Measurements from ENCODE around the gene ELAVL3. TPM values are rescaled to one million over a fixed set of nuclear protein-coding genes. Genes with fewer than 3 reads are reported as not detected.

Gene ELAVL3
- total and polyA plus RNA-seq, 2 experiments from 2014 or later = not detected

DNA sequence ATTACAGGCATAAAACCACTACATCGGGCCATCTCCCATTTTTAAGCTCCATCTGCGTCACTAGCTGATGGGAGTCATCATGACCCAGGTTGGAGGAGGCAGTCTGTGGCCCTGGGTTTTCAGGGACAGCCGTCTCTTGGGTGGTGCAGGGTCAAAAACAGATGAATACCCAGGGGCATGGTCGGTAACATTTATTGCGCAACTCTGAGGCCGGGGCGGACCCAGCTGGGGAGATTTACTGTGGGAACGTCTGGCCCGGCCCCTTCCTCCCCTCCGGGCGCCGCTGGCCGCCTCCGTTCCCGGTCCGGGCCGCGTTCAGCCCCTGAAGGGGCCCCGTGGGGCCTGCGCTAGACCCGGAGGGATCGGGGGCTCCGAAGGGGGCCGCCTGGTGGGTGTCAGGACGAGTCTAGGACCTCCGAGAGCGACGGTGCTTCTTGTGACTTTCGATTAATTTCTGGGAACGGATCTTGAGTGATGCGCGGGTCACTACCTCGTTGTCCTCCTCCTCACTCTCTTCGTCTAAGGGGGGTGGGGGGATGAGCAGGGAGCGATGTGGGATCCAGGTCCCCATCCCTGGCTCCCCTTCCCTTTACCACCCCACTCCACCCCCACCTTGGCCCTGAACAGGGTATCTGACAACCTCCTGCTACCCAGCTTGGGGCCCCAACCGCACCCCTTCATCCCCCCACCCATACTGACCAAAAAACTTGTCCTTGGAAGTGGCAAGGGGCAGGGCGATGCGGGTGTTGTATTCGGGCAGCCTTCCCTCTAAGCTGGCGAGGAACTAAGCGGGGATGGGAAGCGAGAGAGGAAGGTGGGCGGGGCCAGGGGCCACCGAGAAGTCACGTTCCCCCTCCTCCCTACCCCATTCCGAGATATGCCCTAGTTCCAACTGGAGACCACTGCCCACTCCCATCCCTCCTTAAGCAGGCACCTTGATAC lies 60.1 kb downstream of the ELAVL3 start:
- no peaks in the 10 kb centered on the region; the same call in 1 of the 2 replicates for H3K27me3 ChIP-seq (replicated peaks; ENCODE audit: insufficient read depth)
- no peaks in the 10 kb centered on the region for H3K9me3 ChIP-seq (ENCODE audit: low read depth)
- H3K4me2 ChIP-seq (ENCODE audit: unreplicated experiment) = peak overlapping the region; percentile 55
- H3K4me1 ChIP-seq (ENCODE audit: insufficient read depth) = no peaks in the 10 kb centered on the region
- H3K36me3 ChIP-seq (ENCODE audit: low read depth) = no peaks in the 10 kb centered on the region
- peak overlapping the region; percentile 54 for H3K4me3 ChIP-seq
- peak overlapping the region; percentile 39; the same call in 1 of the 2 replicates for H3K9ac ChIP-seq
- no peak overlapping the region for H3K27ac ChIP-seq
- H4K20me1 ChIP-seq (ENCODE audit: insufficient read depth) = no peaks in the 10 kb centered on the region
- no peaks in the 10 kb centered on the region for H3K9me2 ChIP-seq (ENCODE audit: insufficient read depth)
- TF ChIP-seq EZH2phosphoT487 (IDR thresholded peaks at IDR 0.05; ENCODE audit: insufficient read depth, low read depth) (no peak), EZH2 (IDR thresholded peaks at IDR 0.05; ENCODE audit: insufficient read depth, poor library complexity, severe bottlenecking) (no peak)
- H2AFZ ChIP-seq = peak overlapping the region; percentile 70
- peak; percentile 67 for DNase-seq
- H3F3A ChIP-seq (ENCODE audit: insufficient read depth) = no peaks in the 10 kb centered on the region
- WGBS, 2 experiments (ENCODE audit: low coverage in 1 of 2, low lambda C conversion rate in 2 of 2, missing lambda C conversion rate in 2 of 2) = 6% methylated on average over 35 to 36 of the region's 46 CpGs
- in situ Hi-C loops (cut with MboI) = no loop called here
- no peaks in the 10 kb centered on the region for H3K79me2 ChIP-seq (ENCODE audit: insufficient read depth)

GRCh38 chr19:11418549-11419506 lies 62.0 kb downstream of the ELAVL3 start, which contains the start of gene RGL3:
Gene RGL3, minus strand, starts transcription at chr19:11419314. Its CDS starts 36 bp downstream, at chr19:11419278.
- Histone ChIP-seq H3K4me2 (ENCODE audit: unreplicated experiment) (peak within 1 kb of the TSS; percentile 16), H3K4me1 (ENCODE audit: insufficient read depth) (no peaks in the 10 kb centered on the region), H3K9me2 (ENCODE audit: insufficient read depth) (no peaks in the 10 kb centered on the region), H3K36me3 (ENCODE audit: low read depth) (no peaks in the 10 kb centered on the region), H3K9ac (0 out of 2 replicates have a peak within 1 kb of the TSS, but pooled peaks have one; percentile 5), H3K27me3 (replicated peaks; ENCODE audit: insufficient read depth) (no peaks in the 10 kb centered on the region; the same call in 1 of the 2 replicates), H4K20me1 (ENCODE audit: insufficient read depth) (no peaks in the 10 kb centered on the region), H3K27ac (no peak within 1 kb of the TSS), H3K9me3 (ENCODE audit: low read depth) (no peaks in the 10 kb centered on the region), H3F3A (ENCODE audit: insufficient read depth) (no peaks in the 10 kb centered on the region), H3K4me3 (peak within 1 kb of the TSS; percentile 45), H2AFZ (peak within 1 kb of the TSS; percentile 57), H3K79me2 (ENCODE audit: insufficient read depth) (no peaks in the 10 kb centered on the region)
- no peak for TF ChIP-seq EZH2phosphoT487 (IDR thresholded peaks at IDR 0.05; ENCODE audit: insufficient read depth, low read depth)
- TF ChIP-seq EZH2 (IDR thresholded peaks at IDR 0.05; ENCODE audit: insufficient read depth, poor library complexity, severe bottlenecking) = no peak
- in situ Hi-C loops (cut with MboI) = no loop called here
- peak; percentile 47 for DNase-seq
- WGBS, 2 experiments (ENCODE audit: low coverage in 1 of 2, low lambda C conversion rate in 2 of 2, missing lambda C conversion rate in 2 of 2) = 5% methylated on average over 43 to 60 of the region's 72 CpGs

GRCh38 chr19:11418094-11418548 lies 62.7 kb downstream of the ELAVL3 start:
- in situ Hi-C loops (cut with MboI) = no loop called here
- Histone ChIP-seq H3K36me3 (ENCODE audit: low read depth) (no peaks in the 10 kb centered on the region), H3K9ac (no peak overlapping the region), H3F3A (ENCODE audit: insufficient read depth) (no peaks in the 10 kb centered on the region), H3K9me3 (ENCODE audit: low read depth) (no peaks in the 10 kb centered on the region), H3K4me1 (ENCODE audit: insufficient read depth) (no peaks in the 10 kb centered on the region), H2AFZ (peak overlapping the region; percentile 57; the same call in 1 of the 2 replicates), H3K27ac (no peak overlapping the region), H3K4me2 (ENCODE audit: unreplicated experiment) (no peak overlapping the region), H3K79me2 (ENCODE audit: insufficient read depth) (no peaks in the 10 kb centered on the region), H3K4me3 (no peak overlapping the region; the same call in 1 of the 2 replicates), H3K9me2 (ENCODE audit: insufficient read depth) (no peaks in the 10 kb centered on the region), H4K20me1 (ENCODE audit: insufficient read depth) (no peaks in the 10 kb centered on the region), H3K27me3 (replicated peaks; ENCODE audit: insufficient read depth) (no peaks in the 10 kb centered on the region; the same call in 1 of the 2 replicates)
- TF ChIP-seq EZH2phosphoT487 (IDR thresholded peaks at IDR 0.05; ENCODE audit: insufficient read depth, low read depth) (no peak), EZH2 (IDR thresholded peaks at IDR 0.05; ENCODE audit: insufficient read depth, poor library complexity, severe bottlenecking) (no peak)
- 7 to 9% methylated on average over 9 to 16 of the region's 16 CpGs for WGBS, 2 experiments (ENCODE audit: low coverage in 1 of 2, low lambda C conversion rate in 2 of 2, missing lambda C conversion rate in 2 of 2)
- DNase-seq = no peak

Measured in GM23248 (cell line).